Neural progenitor cell (in vitro differentiated cells): ENCODE results near the gene KY.

ENCODE experiments used
- CTCF ChIP-seq: fragments of 200-600 bp; sonication (generic); IDR thresholded peaks from 2 replicates; pipeline ENCODE4 v1.5.1; 2017; ENCODE audit warnings: antibody characterized with exemption, mild to moderate bottlenecking
- EZH2 ChIP-seq: fragments of 200-600 bp; sonication (generic); IDR thresholded peaks from 2 replicates; pipeline ENCODE4 v1.6.1; 2017; ENCODE audit warnings: antibody characterized with exemption, mild to moderate bottlenecking, moderate library complexity
- EZH2phosphoT487 ChIP-seq: fragments of 200-600 bp; sonication (generic); IDR thresholded peaks from 2 replicates; pipeline ENCODE4 v1.6.1; 2017; ENCODE audit warnings: antibody characterized with exemption

DNA sequence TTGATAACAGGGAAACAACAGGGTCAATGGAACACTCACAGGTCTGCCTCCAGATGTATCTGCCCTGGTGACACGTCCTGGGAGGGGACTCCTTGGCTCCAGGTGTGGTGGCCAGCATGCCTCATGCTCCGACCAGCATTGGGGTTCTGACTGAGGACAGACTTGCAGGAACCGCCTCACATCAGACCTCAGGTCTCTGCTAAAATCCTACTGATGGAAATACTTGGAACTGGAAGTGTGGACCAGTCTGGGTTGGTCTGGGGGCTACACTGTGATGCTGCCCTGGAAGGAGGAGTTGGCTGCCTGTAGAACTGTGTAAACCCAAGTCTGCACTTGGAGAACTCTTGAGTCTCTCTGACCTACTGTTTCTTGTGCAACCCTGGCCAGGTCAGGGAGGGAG lies 17.1 kb upstream of the KY start:
- TF ChIP-seq CTCF (no peak), EZH2phosphoT487 (no peak), EZH2 (no peak)
